Thymus (tissue), 11 donors: ENCODE measurements around the gene NAA16. TPM values are rescaled to one million over a fixed set of nuclear protein-coding genes. Genes with fewer than 3 reads are reported as not detected.

Experiments
- DNase-seq, 9 donors: peaks; one replicate each; pipeline ENCODE4 v3.0.0-alpha.2; 2013; ENCODE audit warnings: low spot score in 9 of 9, low read depth in 6 of 9, missing footprints in 1 of 9
- H3K27ac ChIP-seq, 2 donors: one replicate each; pipeline ENCODE4 v1.5.1; 2013; ENCODE audit warnings: control low read depth in 1 of 2, low read depth in 1 of 2, low read length in 1 of 2, mild to moderate bottlenecking in 1 of 2, moderate library complexity in 1 of 2
- H3K27me3 ChIP-seq, 2 donors: one replicate each; pipeline ENCODE4 v1.5.1; 2013; ENCODE audit warnings: low read length in 1 of 2; ENCODE audit not compliant: control insufficient read depth in 2 of 2, insufficient read depth in 1 of 2
- H3K36me3 ChIP-seq, 2 donors: one replicate each; pipeline ENCODE4 v1.5.1; 2013; ENCODE audit warnings: low read length in 1 of 2, mild to moderate bottlenecking in 1 of 2, moderate library complexity in 1 of 2; ENCODE audit not compliant: control insufficient read depth in 2 of 2, insufficient read depth in 2 of 2
- H3K4me1 ChIP-seq, 2 donors: one replicate each; pipeline ENCODE4 v1.5.1; 2013; ENCODE audit warnings: low read length in 2 of 2; ENCODE audit not compliant: control insufficient read depth in 2 of 2, insufficient read depth in 2 of 2
- H3K4me3 ChIP-seq, 2 donors: one replicate each; pipeline ENCODE4 v1.5.1; 2013; ENCODE audit warnings: low read length in 2 of 2, control low read depth in 1 of 2, mild to moderate bottlenecking in 1 of 2
- H3K9me3 ChIP-seq, 2 donors: one replicate each; pipeline ENCODE4 v1.5.1; 2013; ENCODE audit warnings: low read length in 1 of 2, mild to moderate bottlenecking in 1 of 2; ENCODE audit not compliant: control insufficient read depth in 2 of 2, insufficient read depth in 1 of 2
- WGBS: extraction: QIAGEN DNeasy Blood & Tissue Kit; methylation state at CpG from one replicate; pipeline ENCODE4 v1.1.7; 2013; 5-methylcytosine and 5-hydroxymethylcytosine counted together
- polyA plus RNA-seq: library from polyadenylated mRNA; stranded (reverse); fragments of 200-250 nt; gene quantifications from one replicate; pipeline ENCODE4 v1.2.3, GENCODE V29; 2013
- total RNA-seq: library from RNA; stranded (reverse); fragments of 120-200 nt; gene quantifications from one replicate; pipeline ENCODE4 v1.2.4, GENCODE V29; 2013
- donor health status: healthy.

The NAA16 gene
- total and polyA plus RNA-seq, 2 donors, result 10.6 to 23.8 TPM

DNA sequence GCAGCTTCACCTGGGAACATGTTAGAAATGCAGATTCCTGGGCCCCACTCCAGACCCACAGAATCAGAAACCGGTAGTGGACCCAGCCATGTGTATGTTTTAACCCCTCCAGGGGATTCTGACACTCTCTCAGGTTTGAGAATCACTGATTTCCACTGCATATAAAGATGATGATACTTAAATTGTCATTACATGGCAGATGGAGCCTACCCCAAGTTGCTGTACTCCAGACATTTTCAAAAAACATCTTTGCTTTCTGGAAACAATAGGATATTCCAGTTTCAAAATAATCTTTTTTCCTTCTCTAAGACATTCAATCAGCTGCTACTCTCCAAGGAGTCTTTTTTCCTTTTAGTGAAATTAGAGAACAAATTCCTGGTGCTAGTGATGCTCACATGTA, 97.7 kb downstream of the NAA16 start:
- Histone ChIP-seq H3K27me3 (no peaks in the 10 kb centered on the region), H3K36me3 (no peaks in the 10 kb centered on the region), H3K27ac (no peak overlapping the region), H3K4me3 (no peak overlapping the region), H3K4me1 (no peaks in the 10 kb centered on the region), H3K9me3 (no peaks in the 10 kb centered on the region)
- no peak for DNase-seq
- 92% methylated on average over 1 of the region's 1 CpG for WGBS

DNA sequence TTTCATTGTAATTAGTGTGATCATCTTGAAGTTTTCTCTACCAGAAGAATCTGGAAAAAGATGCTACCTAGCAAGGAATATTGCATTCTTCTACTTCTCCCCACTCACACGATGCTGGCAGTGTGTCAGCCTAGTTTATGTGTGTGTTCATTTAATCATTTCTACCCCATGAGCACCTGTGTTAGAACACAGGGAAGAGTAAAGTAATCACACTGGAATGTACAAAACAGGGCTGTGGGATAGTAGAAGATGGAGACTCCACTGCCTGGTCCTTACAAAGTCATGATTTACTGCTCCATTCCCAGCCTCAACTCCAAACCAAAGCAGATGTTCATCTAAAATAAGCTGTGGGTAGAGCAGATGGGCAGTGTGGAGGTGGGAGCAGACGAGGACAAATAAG, 98.5 kb downstream of the NAA16 start:
- Histone ChIP-seq H3K36me3 (no peaks in the 10 kb centered on the region), H3K4me3 (no peak overlapping the region), H3K9me3 (no peaks in the 10 kb centered on the region), H3K27ac (no peak overlapping the region), H3K27me3 (no peaks in the 10 kb centered on the region), H3K4me1 (no peaks in the 10 kb centered on the region)
- no peak for DNase-seq
- WGBS, result 88% methylated on average over 2 of the region's 2 CpGs

GRCh38 chr13:41411060-41411459, 100.0 kb downstream of the NAA16 start:
- WGBS, result 99% methylated on average over 5 of the region's 5 CpGs
- DNase-seq, result no peak
- Histone ChIP-seq H3K27me3 (no peaks in the 10 kb centered on the region), H3K27ac (no peak overlapping the region), H3K9me3 (no peaks in the 10 kb centered on the region), H3K4me3 (no peak overlapping the region), H3K36me3 (no peaks in the 10 kb centered on the region), H3K4me1 (no peaks in the 10 kb centered on the region)

DNA sequence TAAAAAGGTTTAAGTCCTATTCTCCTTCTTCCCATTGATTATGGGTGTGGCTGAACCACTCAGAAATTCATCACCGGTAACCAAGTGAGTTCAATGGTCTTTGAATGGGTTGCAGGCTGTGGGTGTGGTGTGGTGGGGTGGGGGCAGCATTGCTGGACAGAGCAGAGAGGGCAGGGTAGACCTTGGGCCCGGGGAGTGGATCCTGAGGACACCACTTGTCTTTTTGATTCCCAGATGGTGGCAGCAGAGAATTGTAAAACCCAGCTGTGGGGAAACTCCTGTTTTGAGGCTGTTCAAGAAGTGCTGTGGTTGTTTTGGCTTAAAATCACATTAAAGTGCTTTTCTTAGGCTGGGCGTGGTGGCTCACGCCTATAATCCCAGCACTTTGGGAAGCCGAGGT, 100.5 kb downstream of the NAA16 start:
- no peaks in the 10 kb centered on the region for H3K4me1 ChIP-seq
- H3K27me3 ChIP-seq, result no peaks in the 10 kb centered on the region
- no peaks in the 10 kb centered on the region for H3K36me3 ChIP-seq
- peak in 1 of 9 donors; percentile 73 for DNase-seq
- no peaks in the 10 kb centered on the region for H3K9me3 ChIP-seq
- WGBS, result 87% methylated on average over 5 of the region's 5 CpGs
- H3K27ac ChIP-seq, result no peak overlapping the region
- no peak overlapping the region for H3K4me3 ChIP-seq

- no peaks in the 10 kb centered on the region for H3K27me3 ChIP-seq
- no peak overlapping the region for H3K27ac ChIP-seq
- H3K4me3 ChIP-seq, result no peak overlapping the region
- no peaks in the 10 kb centered on the region for H3K4me1 ChIP-seq
- H3K36me3 ChIP-seq, result no peaks in the 10 kb centered on the region
- WGBS, result 96% methylated on average over 5 of the region's 5 CpGs
- no peaks in the 10 kb centered on the region for H3K9me3 ChIP-seq
- DNase-seq, result no peak
Observed at GRCh38 chr13:41413872-41414271, 102.8 kb downstream of the NAA16 start.

DNA sequence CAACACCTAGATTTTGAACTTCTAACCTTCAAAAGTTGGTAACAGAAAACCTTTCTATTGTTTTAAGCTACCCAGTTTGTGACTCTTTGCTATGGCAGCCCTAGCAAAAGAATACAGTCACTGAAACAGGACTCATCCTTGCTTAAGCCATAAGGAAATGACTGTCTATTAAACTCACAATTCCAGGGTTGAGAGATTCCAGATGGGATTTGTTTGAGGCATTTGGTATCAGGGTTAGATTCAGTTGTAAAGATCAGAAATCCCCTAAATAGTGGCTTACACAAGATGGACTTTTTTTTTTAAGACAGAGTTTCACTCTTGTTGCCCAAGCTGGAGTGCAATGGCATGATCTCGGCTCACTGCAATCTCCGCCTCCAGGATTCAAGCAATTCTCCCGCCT, 105.2 kb downstream of the NAA16 start:
- Histone ChIP-seq H3K4me1 (no peaks in the 10 kb centered on the region), H3K36me3 (no peaks in the 10 kb centered on the region), H3K27ac (no peak overlapping the region), H3K9me3 (no peaks in the 10 kb centered on the region), H3K27me3 (no peaks in the 10 kb centered on the region), H3K4me3 (no peak overlapping the region)
- no peak for DNase-seq
- 52% methylated on average over 3 of the region's 3 CpGs for WGBS

DNA sequence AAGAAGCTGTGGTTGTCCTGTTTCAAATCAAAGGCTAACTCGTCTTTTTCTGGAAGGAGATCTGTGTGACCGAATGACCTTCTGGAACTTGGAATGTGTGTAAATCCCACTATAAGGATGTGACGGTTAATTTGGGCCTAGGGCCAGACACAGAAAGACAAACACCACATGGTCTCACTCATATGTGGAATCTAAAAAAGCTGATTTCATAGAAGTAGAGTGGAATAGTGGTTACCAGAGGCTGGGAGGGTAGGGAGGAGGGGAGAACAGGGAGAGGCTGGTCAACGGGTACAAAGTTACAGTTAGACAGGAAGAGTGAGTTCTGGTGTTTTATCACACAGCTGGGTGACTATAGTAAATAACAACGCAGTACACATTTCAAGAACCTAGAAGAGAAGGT, 107.0 kb downstream of the NAA16 start:
- H3K4me3 ChIP-seq, result no peak overlapping the region
- no peak overlapping the region for H3K27ac ChIP-seq
- 58% methylated on average over 5 of the region's 5 CpGs for WGBS
- no peak for DNase-seq
- H3K27me3 ChIP-seq, result no peaks in the 10 kb centered on the region
- no peaks in the 10 kb centered on the region for H3K4me1 ChIP-seq
- H3K36me3 ChIP-seq, result no peaks in the 10 kb centered on the region
- H3K9me3 ChIP-seq, result no peaks in the 10 kb centered on the region

DNA sequence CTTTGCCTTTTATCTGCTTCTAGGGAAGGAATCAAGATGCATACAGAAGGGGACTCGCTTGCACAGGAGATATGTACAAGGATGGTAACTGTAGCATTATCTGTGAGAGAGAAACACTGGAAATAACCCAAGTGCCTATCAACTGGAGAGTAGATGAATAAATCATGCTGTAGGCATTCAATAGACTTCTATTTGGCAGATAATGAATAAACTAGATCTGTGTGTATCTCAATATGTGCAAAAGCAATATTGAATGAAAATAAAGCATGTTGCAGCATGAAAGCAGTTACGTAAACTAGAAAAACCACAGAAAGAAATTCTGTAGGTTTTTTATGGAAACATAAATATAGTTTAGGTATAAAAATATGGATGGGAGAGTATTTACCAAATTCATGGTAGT, 107.7 kb downstream of the NAA16 start:
- Histone ChIP-seq H3K36me3 (no peaks in the 10 kb centered on the region), H3K4me1 (no peaks in the 10 kb centered on the region), H3K27ac (no peak overlapping the region), H3K9me3 (no peaks in the 10 kb centered on the region), H3K27me3 (no peaks in the 10 kb centered on the region), H3K4me3 (no peak overlapping the region)
- 96% methylated on average over 2 of the region's 2 CpGs for WGBS
- no peak for DNase-seq

DNA sequence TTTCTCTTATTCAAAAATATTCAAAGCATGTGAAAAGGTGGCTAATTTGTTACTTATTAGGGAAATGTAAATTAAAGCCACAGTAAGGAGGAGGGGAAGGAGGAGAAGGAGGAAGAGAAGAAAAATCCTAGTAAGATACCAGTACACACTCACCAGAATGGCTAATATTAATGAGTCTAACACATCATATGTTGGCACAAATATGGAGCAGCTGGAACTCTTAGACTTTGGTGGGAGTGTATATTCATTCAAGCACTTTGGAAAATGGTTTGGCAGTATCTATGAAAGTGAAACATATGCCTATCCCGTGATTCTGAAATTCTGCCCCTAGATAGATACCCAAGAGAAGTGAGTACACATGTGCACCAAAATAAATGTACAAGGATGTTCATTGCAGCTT, 108.1 kb downstream of the NAA16 start:
- Histone ChIP-seq H3K4me3 (no peak overlapping the region), H3K27me3 (no peaks in the 10 kb centered on the region), H3K36me3 (no peaks in the 10 kb centered on the region), H3K4me1 (no peaks in the 10 kb centered on the region), H3K27ac (no peak overlapping the region), H3K9me3 (no peaks in the 10 kb centered on the region)
- WGBS, result 95% methylated on average over 1 of the region's 1 CpG
- no peak for DNase-seq

GRCh38 chr13:41420146-41420545, 109.1 kb downstream of the NAA16 start:
- Histone ChIP-seq H3K27ac (no peak overlapping the region), H3K9me3 (no peaks in the 10 kb centered on the region), H3K36me3 (no peaks in the 10 kb centered on the region), H3K4me3 (no peak overlapping the region), H3K4me1 (no peaks in the 10 kb centered on the region), H3K27me3 (no peaks in the 10 kb centered on the region)
- no peak for DNase-seq
- 97% methylated on average over 4 of the region's 4 CpGs for WGBS
